Measurements from ENCODE around the gene GPC5.

- TF ChIP-seq YY1 (IDR thresholded peaks at IDR 0.05; ENCODE audit: insufficient read depth, insufficient read length) (no peak), ZNF274 (IDR thresholded peaks at IDR 0.05; ENCODE audit: low read depth, low read length) (no peak)
Observed at GRCh38 chr13:91741925-91742324, 343.5 kb downstream of the GPC5 start.
